ENCODE measurements around the gene APCDD1L. TPM values are rescaled to one million over a fixed set of nuclear protein-coding genes. Genes with fewer than 3 reads are reported as not detected.

The APCDD1L gene
- total RNA-seq, 2 experiments from 2014 or later: not detected

GRCh38 chr20:58435237-58435636 lies 80.0 kb downstream of the APCDD1L start:
- no peak overlapping the region for H3K27ac ChIP-seq (ENCODE audit: low read depth in 1 of 2, low read length in 2 of 2)
- Mint-ChIP-seq H3K27me3 (no peaks in the 10 kb centered on the region), H3K9me3 (no peaks in the 10 kb centered on the region), H3K27ac (peak overlapping the region; percentile 27), H3K4me1 (ENCODE audit: low read depth) (peaks cover 51% of the 10 kb centered on the region), H3K36me3 (ENCODE audit: low read depth) (peaks cover 86% of the 10 kb centered on the region), H3K4me3 (no peak overlapping the region)
- no peak for TF ChIP-seq CTCF (IDR thresholded peaks at IDR 0.05)
- peaks cover 20% of the 10 kb centered on the region for H3K36me3 ChIP-seq (ENCODE audit: insufficient read depth, low read length)
- H3K9me3 ChIP-seq (ENCODE audit: control insufficient read depth in 1 of 2, insufficient read depth in 1 of 2, low read length in 2 of 2): no peaks in the 10 kb centered on the region
- intact Hi-C loops (cut with DNase I, micrococcal nuclease): no loop called here
- CTCF ChIA-PET: interaction anchor here (1.1 kb wide), 1 partner anchor 787 kb away, joined by 3 read pairs; no protein-coding TSS in a partner anchor
- POLR2A ChIA-PET: no interaction called here
- ATAC-seq (ENCODE audit: poor library complexity) (no peak), DNase-seq (no peak)
- no peaks in the 10 kb centered on the region for H3K4me1 ChIP-seq (ENCODE audit: insufficient read depth, low read length)
- H3K4me3 ChIP-seq (ENCODE audit: low read length): no peak overlapping the region
- no peaks in the 10 kb centered on the region for H3K27me3 ChIP-seq (ENCODE audit: control insufficient read depth in 1 of 2, insufficient read depth in 2 of 2, low read length in 2 of 2)

GRCh38 chr20:58434326-58434725 lies 80.9 kb downstream of the APCDD1L start:
- Histone ChIP-seq H3K27ac (ENCODE audit: low read depth in 1 of 2, low read length in 2 of 2) (no peak overlapping the region), H3K4me1 (ENCODE audit: insufficient read depth, low read length) (no peaks in the 10 kb centered on the region), H3K4me3 (ENCODE audit: low read length) (no peak overlapping the region), H3K27me3 (ENCODE audit: control insufficient read depth in 1 of 2, insufficient read depth in 2 of 2, low read length in 2 of 2) (no peaks in the 10 kb centered on the region), H3K9me3 (ENCODE audit: control insufficient read depth in 1 of 2, insufficient read depth in 1 of 2, low read length in 2 of 2) (no peaks in the 10 kb centered on the region), H3K36me3 (ENCODE audit: insufficient read depth, low read length) (peaks cover 14% of the 10 kb centered on the region)
- Mint-ChIP-seq H3K36me3 (ENCODE audit: low read depth) (peaks cover 77% of the 10 kb centered on the region), H3K27ac (no peak overlapping the region), H3K27me3 (no peaks in the 10 kb centered on the region), H3K4me3 (no peak overlapping the region), H3K9me3 (no peaks in the 10 kb centered on the region), H3K4me1 (ENCODE audit: low read depth) (peaks cover 51% of the 10 kb centered on the region)
- intact Hi-C loops (cut with DNase I, micrococcal nuclease): no loop called here
- DNase-seq (no peak), ATAC-seq (ENCODE audit: poor library complexity) (no peak)
- CTCF ChIA-PET: no interaction called here
- TF ChIP-seq CTCF (IDR thresholded peaks at IDR 0.05): no peak
- POLR2A ChIA-PET: interaction anchor here (1.6 kb wide), 1 partner anchor 45 kb away, joined by 4 read pairs; the partner anchor contains the start of gene VAPB

- no peak overlapping the region for H3K27ac ChIP-seq (ENCODE audit: low read depth in 1 of 2, low read length in 2 of 2)
- peaks cover 73% of the 10 kb centered on the region for H3K36me3 Mint-ChIP-seq (ENCODE audit: low read depth)
- intact Hi-C loops (cut with DNase I, micrococcal nuclease): no loop called here
- ChIA-PET CTCF (no interaction called here), POLR2A (interaction anchor here (1.6 kb wide), 1 partner anchor 45 kb away, joined by 4 read pairs; the partner anchor contains the start of gene VAPB)
- no peaks in the 10 kb centered on the region for H3K4me1 ChIP-seq (ENCODE audit: insufficient read depth, low read length)
- H3K27me3 ChIP-seq (ENCODE audit: control insufficient read depth in 1 of 2, insufficient read depth in 2 of 2, low read length in 2 of 2): no peaks in the 10 kb centered on the region
- H3K9me3 Mint-ChIP-seq: no peaks in the 10 kb centered on the region
- peaks cover 15% of the 10 kb centered on the region for H3K36me3 ChIP-seq (ENCODE audit: insufficient read depth, low read length)
- no peak for ATAC-seq (ENCODE audit: poor library complexity)
- DNase-seq: no peak
- H3K4me3 ChIP-seq (ENCODE audit: low read length): no peak overlapping the region
- peaks cover 51% of the 10 kb centered on the region for H3K4me1 Mint-ChIP-seq (ENCODE audit: low read depth)
- H3K27me3 Mint-ChIP-seq: no peaks in the 10 kb centered on the region
- peak overlapping the region; percentile 47 for H3K27ac Mint-ChIP-seq
- no peak overlapping the region for H3K4me3 Mint-ChIP-seq
- no peaks in the 10 kb centered on the region for H3K9me3 ChIP-seq (ENCODE audit: control insufficient read depth in 1 of 2, insufficient read depth in 1 of 2, low read length in 2 of 2)
- no peak for TF ChIP-seq CTCF (IDR thresholded peaks at IDR 0.05)
Measured at GRCh38 chr20:58433759-58434158, 81.4 kb downstream of the APCDD1L start.

Measured in CD4-positive, alpha-beta T cell (primary cell).